22Rv1 (cell line): ENCODE results near the gene CPS1.

Source experiments
- CTCF ChIP-seq: fragments of 450-650 bp; IDR thresholded peaks from 2 replicates; pipeline ENCODE4 v1.5.1; 2017; ENCODE audit warnings: mild to moderate bottlenecking
- ZFX ChIP-seq: fragments of 450-650 bp; IDR thresholded peaks from 2 replicates; pipeline ENCODE4 v1.6.1; 2017; ENCODE audit warnings: antibody characterized with exemption, borderline replicate concordance

- no peak for TF ChIP-seq CTCF
- TF ChIP-seq ZFX: no peak
Observed at GRCh38 chr2:210533389-210533788, 23.0 kb upstream of the CPS1 start.
